Ectodermal cell (in vitro differentiated cells): ENCODE results near the gene UBE3C.
"Not testable (repeated sequence)": the region's sequence is repeated elsewhere in the genome, so short reads cannot be mapped to it uniquely, and the experiment has no call there.

Experiments used
- H3K27ac ChIP-seq: 2 replicates; pipeline ENCODE4 v1.7.0; 2013; ENCODE audit warnings: mild to moderate bottlenecking, low read depth, low read length; ENCODE audit not compliant: insufficient read depth, poor library complexity, severe bottlenecking
- H3K27me3 ChIP-seq: 2 replicates; pipeline ENCODE4 v1.7.0; 2013; ENCODE audit warnings: mild to moderate bottlenecking, low read length; ENCODE audit not compliant: insufficient read depth, control insufficient read depth, poor library complexity, severe bottlenecking
- H3K36me3 ChIP-seq: one replicate; pipeline ENCODE4 v1.7.0; 2013; ENCODE audit warnings: low read length; ENCODE audit not compliant: control insufficient read depth, insufficient read depth
- H3K4me1 ChIP-seq: one replicate; pipeline ENCODE4 v1.7.0; 2013; ENCODE audit warnings: low read length; ENCODE audit not compliant: control insufficient read depth, insufficient read depth
- H3K4me3 ChIP-seq: 2 replicates; pipeline ENCODE4 v1.7.0; 2013; ENCODE audit warnings: low read depth, low read length, control low read depth; ENCODE audit not compliant: insufficient read depth
- H3K9me3 ChIP-seq: 2 replicates; pipeline ENCODE4 v1.7.0; 2013; ENCODE audit warnings: mild to moderate bottlenecking, low read length, moderate library complexity; ENCODE audit not compliant: control insufficient read depth
- WGBS, 2 experiments: methylation state at CpG; one replicate each; pipeline ENCODE4 v1.1.7; 2013; ENCODE audit warnings: missing lambda C conversion rate in 2 of 2; 5-methylcytosine and 5-hydroxymethylcytosine counted together

UBE3C gene

DNA sequence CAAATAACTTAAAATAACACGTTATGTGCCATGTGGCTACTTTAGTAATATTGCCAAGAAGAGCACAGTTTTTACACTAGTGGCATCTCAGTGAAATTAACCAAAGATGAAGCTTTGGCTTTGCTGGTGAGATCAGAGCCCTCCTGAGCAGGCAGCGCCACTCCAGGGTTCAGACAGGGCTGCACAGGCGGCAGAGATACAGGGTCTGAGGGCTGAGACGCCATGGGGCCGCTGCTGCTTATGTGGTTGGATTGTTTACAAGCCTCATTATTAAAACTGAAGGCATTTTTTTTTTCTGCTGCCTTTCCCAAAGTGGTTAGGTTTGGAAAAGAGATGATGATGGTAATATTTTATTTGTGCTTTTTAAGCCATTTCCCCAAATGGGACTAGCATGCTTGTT lies 129.2 kb downstream of the UBE3C start:
- WGBS, 2 experiments: 96 to 97% methylated on average over 5 of the region's 5 CpGs
- peaks cover 13% of the 10 kb centered on the region for H3K36me3 ChIP-seq
- no peak overlapping the region for H3K4me3 ChIP-seq
- no peaks in the 10 kb centered on the region for H3K27me3 ChIP-seq
- H3K27ac ChIP-seq: no peak overlapping the region
- no peaks in the 10 kb centered on the region for H3K4me1 ChIP-seq
- H3K9me3 ChIP-seq: no peaks in the 10 kb centered on the region

DNA sequence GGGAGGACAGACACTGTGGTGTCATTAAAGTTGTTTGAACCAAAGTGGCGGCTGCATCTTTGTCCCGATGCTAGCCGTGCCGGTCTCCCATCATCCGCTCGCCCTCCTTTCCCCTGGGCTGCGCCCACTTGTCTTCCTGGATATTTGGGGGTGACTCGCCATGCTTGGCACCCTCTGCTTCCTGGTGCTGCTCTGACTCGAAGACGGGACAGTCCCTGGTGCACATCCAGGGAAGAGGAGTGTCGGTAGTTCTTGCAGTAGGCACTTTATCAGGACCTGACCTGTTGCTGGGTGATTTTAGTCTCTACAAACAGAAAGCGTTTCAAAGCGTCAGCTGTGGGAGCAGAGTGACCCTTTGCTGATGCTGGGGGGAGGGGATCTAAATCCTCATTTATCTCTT lies 129.8 kb downstream of the UBE3C start:
- peaks cover 13% of the 10 kb centered on the region for H3K36me3 ChIP-seq

DNA sequence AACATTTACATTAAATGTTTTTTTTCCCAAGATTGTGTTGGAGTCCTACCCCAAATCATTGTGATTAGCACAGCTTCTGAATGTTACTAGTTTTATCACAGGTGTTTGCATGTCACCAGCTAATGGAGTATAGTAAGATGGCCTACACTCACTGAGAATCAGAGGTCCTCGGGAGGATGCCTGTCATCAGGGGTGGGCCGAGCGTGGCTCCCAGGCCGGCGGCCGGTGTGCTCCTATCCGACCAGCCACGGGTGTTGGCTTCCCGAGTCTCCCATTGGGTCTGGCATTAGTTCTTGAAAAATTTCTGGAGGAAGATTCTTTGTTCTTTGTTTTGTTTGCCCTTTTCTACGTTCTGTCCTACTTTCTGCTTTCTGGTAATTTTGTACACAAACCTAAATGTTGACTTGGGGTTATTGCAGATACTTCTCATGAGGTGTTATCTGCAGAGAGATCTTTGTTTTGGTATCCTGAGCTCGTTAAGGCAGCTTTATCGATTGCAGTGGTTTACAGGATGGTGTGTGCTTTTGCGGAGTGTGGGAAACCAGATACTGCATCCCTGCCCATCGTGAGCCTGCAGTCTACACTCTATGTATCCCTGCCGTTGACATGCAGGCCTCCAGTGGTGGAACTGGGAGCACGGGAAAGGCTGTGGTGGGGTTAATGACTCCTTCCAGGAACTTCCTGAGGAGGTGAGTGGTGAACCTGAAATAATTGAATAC lies 130.8 kb downstream of the UBE3C start:
- Histone ChIP-seq H3K27me3 (no peaks in the 10 kb centered on the region), H3K27ac (no peak overlapping the region), H3K4me3 (no peak overlapping the region), H3K4me1 (no peaks in the 10 kb centered on the region), H3K36me3 (peaks cover 11% of the 10 kb centered on the region), H3K9me3 (no peaks in the 10 kb centered on the region)
- WGBS, 2 experiments: 94 to 97% methylated on average over 16 of the region's 16 CpGs

More for the DNA sequence above, 129.8 kb downstream of the UBE3C start:
- H3K9me3 ChIP-seq: no peaks in the 10 kb centered on the region
- no peaks in the 10 kb centered on the region for H3K27me3 ChIP-seq
- H3K4me3 ChIP-seq: no peak overlapping the region
- WGBS, 2 experiments: 94 to 97% methylated on average over 13 of the region's 13 CpGs
- H3K27ac ChIP-seq: no peak overlapping the region
- H3K4me1 ChIP-seq: no peaks in the 10 kb centered on the region

DNA sequence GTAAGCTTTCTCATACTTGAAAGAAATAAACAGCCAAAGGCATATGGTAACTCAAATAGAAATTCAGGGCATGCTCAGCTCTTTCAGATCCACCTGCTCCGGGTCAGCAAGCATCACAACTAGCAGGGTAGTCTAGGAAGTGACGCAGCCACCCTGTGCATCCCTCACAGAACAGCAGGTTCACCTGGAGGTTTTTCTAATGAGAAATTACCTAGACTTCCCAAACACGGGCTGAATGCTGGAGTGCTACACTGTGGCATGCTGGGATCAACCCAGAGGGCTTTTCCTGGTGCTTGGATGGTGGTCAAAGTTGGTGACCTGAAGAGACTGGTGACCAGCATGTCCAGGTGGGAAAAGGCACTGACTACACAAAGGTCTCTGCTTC lies 131.3 kb downstream of the UBE3C start:
- H3K27me3 ChIP-seq: no peaks in the 10 kb centered on the region
- H3K9me3 ChIP-seq: no peaks in the 10 kb centered on the region
- peaks cover 5% of the 10 kb centered on the region for H3K36me3 ChIP-seq
- WGBS, 2 experiments: 95% methylated on average over 3 of the region's 3 CpGs
- H3K27ac ChIP-seq: no peak overlapping the region
- H3K4me1 ChIP-seq: no peaks in the 10 kb centered on the region
- no peak overlapping the region for H3K4me3 ChIP-seq

DNA sequence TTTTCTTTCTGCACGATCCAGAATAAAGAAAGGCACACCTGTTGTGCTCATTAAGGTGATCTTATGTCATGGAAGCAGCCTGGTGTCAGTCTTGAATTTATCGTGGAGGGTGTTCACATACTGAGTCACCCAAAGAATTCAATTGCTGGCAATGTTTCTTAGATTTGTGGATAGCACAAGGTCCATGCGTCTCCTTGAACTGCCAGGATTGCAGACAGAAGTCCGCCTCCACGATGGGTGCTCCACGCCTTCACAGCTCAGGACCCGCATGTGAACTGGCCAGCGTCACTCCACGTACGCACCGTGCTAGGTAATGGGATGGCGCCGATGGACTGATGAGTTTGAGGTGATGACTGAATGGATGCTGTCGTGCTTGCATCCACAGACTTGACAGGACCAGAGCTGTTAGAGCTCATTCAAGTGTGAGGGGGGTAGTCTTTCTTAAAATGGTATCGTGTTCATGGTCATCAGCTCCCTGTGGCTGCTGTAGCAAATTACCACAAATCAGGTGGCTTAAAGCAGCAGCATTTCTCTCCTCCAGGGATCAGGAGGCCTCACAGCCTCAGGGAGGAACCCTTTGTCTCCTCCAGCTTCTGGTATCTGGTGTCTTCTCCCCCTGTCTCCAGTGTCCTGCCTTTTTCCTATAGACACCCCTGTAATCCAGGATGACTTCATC lies 132.7 kb downstream of the UBE3C start:
- WGBS, 2 experiments: 93 to 97% methylated on average over 15 of the region's 15 CpGs
- Histone ChIP-seq H3K9me3 (no peaks in the 10 kb centered on the region), H3K36me3 (no peaks in the 10 kb centered on the region), H3K27me3 (no peaks in the 10 kb centered on the region), H3K27ac (no peak overlapping the region), H3K4me3 (no peak overlapping the region), H3K4me1 (no peaks in the 10 kb centered on the region)

DNA sequence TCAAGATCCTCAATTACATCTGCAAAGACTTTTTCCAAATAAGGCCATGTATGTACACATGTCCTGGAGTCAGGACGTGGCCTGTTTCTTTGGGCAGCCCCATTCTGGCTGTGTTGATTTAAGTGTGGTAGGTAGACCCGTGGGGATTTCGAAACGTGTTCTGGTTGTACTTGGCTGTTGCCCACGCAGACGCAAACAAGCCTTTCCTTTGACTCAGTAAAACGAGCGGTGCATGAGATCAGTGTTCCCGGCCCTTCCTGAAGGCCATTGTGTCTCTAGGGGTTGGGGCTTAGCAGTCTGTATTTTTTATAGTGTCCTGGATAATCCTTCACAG lies 133.2 kb downstream of the UBE3C start:
- no peaks in the 10 kb centered on the region for H3K4me1 ChIP-seq
- no peak overlapping the region for H3K4me3 ChIP-seq

DNA sequence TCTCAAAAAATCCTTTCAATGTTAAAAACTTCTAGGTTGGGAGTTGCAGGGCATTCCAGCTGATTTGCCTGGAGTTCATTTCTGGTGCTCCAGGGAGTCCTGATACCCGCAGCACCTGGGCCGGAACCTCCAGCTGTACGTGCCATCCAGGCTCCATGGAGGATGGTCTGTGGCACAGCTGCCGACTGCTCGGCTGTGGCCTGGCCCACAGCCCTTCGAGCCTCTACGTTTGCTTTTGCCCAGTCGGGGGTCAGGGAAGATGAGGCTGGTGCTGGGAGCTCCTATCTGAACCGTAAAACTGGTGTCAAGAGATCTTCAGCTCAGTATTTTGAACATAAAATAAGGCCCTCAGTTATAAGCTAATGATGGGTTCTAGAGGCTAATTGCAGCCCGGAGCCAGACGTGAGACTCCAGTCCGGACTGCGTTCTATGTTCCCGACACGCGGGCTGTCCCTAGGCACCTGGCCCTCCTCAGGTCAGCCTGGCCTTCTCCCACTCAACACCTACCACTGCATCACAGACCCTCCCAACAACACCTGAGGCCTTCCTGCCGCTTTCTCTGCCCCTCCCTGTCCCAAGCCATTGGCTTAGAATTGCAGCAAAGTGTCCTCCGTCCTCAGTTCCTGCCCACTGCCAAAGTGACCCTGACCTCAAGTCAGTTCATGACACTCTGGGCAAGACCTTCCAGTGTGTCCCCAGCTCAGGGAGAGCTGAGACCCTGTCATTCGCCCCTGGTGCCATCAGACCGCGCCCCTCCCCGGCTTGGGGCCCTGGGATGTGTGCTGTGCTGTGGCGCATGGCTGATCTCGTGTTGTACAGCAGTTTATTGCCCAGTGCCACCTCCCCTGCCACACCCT lies 133.9 kb downstream of the UBE3C start:
- Histone ChIP-seq H3K27ac (no peak overlapping the region), H3K36me3 (no peaks in the 10 kb centered on the region), H3K4me3 (no peak overlapping the region), H3K27me3 (no peaks in the 10 kb centered on the region), H3K9me3 (no peaks in the 10 kb centered on the region), H3K4me1 (no peaks in the 10 kb centered on the region)
- 93 to 94% methylated on average over 24 of the region's 24 CpGs for WGBS, 2 experiments

More for the DNA sequence above, 133.2 kb downstream of the UBE3C start:
- Histone ChIP-seq H3K9me3 (no peaks in the 10 kb centered on the region), H3K27ac (no peak overlapping the region), H3K27me3 (no peaks in the 10 kb centered on the region), H3K36me3 (no peaks in the 10 kb centered on the region)
- WGBS, 2 experiments: 87 to 96% methylated on average over 9 of the region's 9 CpGs

DNA sequence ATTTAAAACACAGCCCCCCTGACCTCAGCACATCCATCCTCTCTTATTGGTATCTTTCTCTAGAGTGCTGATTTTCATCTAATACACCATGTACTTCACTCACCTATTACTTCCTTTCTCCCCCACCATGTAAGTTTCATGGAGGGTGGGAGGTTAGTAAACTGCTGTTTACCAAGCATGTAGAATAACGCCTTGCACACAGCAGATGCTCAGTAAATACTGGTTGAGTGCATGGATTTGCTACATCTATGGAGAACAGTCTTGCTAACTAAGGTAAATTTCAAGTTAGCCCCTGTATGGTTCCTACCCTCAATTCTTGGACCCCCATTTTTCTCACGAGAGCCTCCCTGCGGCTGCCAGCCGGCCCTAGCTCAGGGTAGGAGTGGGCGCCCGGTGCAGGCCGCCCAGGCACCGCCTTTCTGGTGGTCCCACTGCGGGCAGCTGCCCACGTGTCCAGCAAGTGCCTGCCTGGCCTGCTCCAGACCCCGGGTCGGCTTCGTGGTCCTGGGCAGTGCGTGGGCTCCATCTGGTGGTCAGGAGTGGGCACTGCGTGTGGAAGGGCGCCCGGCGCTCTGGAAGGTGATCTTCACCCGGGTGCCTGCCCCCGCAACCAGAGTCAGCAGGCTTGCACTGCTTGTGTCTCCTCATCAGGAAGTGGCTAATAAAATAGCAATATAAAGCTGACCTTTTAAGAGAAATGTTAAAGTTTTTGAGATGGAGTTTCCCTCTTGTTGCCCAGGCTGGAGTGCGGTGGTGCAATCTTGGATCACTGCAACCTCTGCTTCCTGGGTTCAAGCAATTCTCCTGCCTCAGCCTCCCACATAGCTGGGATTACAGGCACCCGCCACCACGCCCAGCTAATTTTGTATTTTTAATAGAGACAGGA lies 134.7 kb downstream of the UBE3C start:
- Histone ChIP-seq H3K36me3 (no peaks in the 10 kb centered on the region), H3K27me3 (no peaks in the 10 kb centered on the region), H3K4me3 (no peak overlapping the region), H3K27ac (no peak overlapping the region), H3K4me1 (no peaks in the 10 kb centered on the region), H3K9me3 (no peaks in the 10 kb centered on the region)
- 29 to 31% methylated on average over 23 of the region's 23 CpGs for WGBS, 2 experiments

DNA sequence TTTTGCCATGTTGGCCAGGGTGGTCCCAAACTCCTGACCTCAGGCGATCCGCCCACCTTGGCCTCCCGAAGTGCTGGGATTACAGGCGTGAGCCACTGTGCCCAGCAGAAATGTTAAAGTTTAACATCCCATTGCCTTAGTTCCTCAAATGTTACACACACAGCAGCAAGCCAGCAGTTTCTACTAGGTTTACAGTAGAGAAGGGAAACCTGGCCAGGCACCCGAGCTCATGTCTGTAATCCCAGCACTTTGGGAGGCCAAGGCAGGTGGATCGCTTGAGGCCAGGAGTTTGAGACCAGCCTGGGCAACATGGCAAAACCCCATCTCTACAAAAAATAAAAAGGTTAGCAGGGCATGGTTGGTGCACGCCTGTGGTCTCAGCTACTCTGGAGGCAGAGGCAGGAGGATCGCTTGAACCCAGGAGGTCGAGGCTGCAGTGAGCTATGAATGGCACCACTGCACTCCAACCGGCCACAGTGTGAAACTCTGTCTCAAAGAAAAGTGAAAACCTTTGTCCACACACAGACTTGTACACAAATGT lies 135.4 kb downstream of the UBE3C start:
- not testable (repeated sequence) for H3K27me3 ChIP-seq, H3K36me3 ChIP-seq, H3K9me3 ChIP-seq, H3K27ac ChIP-seq, H3K4me3 ChIP-seq, H3K4me1 ChIP-seq
- WGBS, 2 experiments: 93% methylated on average over 10 of the region's 10 CpGs
